GM18505 (cell line): Measurements from ENCODE around the gene TAS2R20.

ENCODE experiments used
- ATAC-seq: cut with Tn5 transposase; IDR thresholded peaks from one replicate; pipeline ENCODE4 v1.9.1; 2021; ENCODE audit not compliant: unreplicated experiment
- POLR2A ChIP-seq: IDR thresholded peaks from 4 replicates; pipeline ENCODE4 v1.6.1; 2011; ENCODE audit warnings: borderline replicate concordance; ENCODE audit not compliant: insufficient read depth, insufficient read length; ENCODE audit errors: extremely low read depth

TAS2R20 gene

GRCh38 chr12:10989107-10989506, 9.0 kb downstream of the TAS2R20 start:
- TF ChIP-seq POLR2A: no peak
- ATAC-seq: no peak

GRCh38 chr12:10986812-10987211, 11.3 kb downstream of the TAS2R20 start, which contains the start of gene TAS2R50:
Gene TAS2R50 (minus strand): TSS chr12:10986912. CDS start chr12:10986860, 52 bp downstream.
- no peak for ATAC-seq
- no peak for TF ChIP-seq POLR2A

- no peak for TF ChIP-seq POLR2A
- no peak for ATAC-seq
Measured at GRCh38 chr12:10982244-10982643, 15.9 kb downstream of the TAS2R20 start.

GRCh38 chr12:10974965-10975364, 23.1 kb downstream of the TAS2R20 start:
- no peak for ATAC-seq
- TF ChIP-seq POLR2A: no peak

- no peak for TF ChIP-seq POLR2A
- ATAC-seq: no peak
Measured at GRCh38 chr12:10968765-10969456, 29.2 kb downstream of the TAS2R20 start.

GRCh38 chr12:10967409-10967808, 30.7 kb downstream of the TAS2R20 start:
- no peak for TF ChIP-seq POLR2A
- no peak for ATAC-seq

GRCh38 chr12:10966314-10966713, 31.8 kb downstream of the TAS2R20 start:
- no peak for ATAC-seq
- TF ChIP-seq POLR2A: no peak

GRCh38 chr12:10965476-10965875, 32.6 kb downstream of the TAS2R20 start:
- no peak for ATAC-seq
- TF ChIP-seq POLR2A: no peak

GRCh38 chr12:10960211-10960610, 37.9 kb downstream of the TAS2R20 start:
- no peak for TF ChIP-seq POLR2A
- ATAC-seq: no peak

- no peak for TF ChIP-seq POLR2A
- no peak for ATAC-seq
Measured at GRCh38 chr12:10959804-10960203, 38.3 kb downstream of the TAS2R20 start.

GRCh38 chr12:10957741-10958140, 40.4 kb downstream of the TAS2R20 start:
- ATAC-seq: no peak
- TF ChIP-seq POLR2A: no peak

GRCh38 chr12:10956085-10956484, 42.0 kb downstream of the TAS2R20 start:
- ATAC-seq: no peak
- no peak for TF ChIP-seq POLR2A

GRCh38 chr12:10952645-10953044, 45.5 kb downstream of the TAS2R20 start:
- TF ChIP-seq POLR2A: no peak
- ATAC-seq: no peak
